Measurements from ENCODE around the gene MBLAC1. TPM values are rescaled to one million over a fixed set of nuclear protein-coding genes. Genes with fewer than 3 reads are reported as not detected.

MBLAC1 gene
- total and polyA plus RNA-seq, 2 of the 4 experiments (the other 2 are of a cell fraction) = 0.72 to 1.4 TPM

DNA sequence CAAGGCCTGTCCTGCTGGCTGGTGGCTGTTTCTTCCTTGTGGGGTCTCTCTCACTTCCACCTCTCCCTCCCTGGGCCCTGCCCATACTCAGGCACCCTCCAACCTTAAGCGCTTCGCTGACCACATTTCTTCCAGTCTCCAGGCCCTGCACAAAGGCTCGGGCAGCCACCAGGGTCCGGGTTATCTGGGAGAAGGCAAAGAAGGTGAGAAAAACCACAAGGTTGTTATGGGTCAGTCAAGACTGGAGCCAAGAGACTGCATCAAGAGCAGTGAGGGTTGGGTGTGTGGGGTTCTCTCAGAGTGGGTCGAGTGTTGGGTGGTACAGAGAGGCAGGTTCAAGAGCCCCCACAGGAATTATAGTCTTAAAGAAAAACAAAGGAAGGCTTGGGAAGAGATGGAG lies 47.8 kb downstream of the MBLAC1 start:
- no peaks in the 10 kb centered on the region for H3K9me3 ChIP-seq (ENCODE audit: control insufficient read depth, insufficient read depth, low read length)
- no peak overlapping the region for H4K91ac ChIP-seq (ENCODE audit: insufficient read depth, low read depth, low read length)
- H3K27ac ChIP-seq (ENCODE audit: insufficient read depth, low read length) = no peak overlapping the region
- DNase-seq = no peak
- no peak overlapping the region for H2BK5ac ChIP-seq (ENCODE audit: low read depth, low read length, poor library complexity, severe bottlenecking)
- ChIA-PET POLR2A (ENCODE audit: unreplicated experiment) (no interaction called here), CTCF (no interaction called here)
- ATAC-seq (ENCODE audit: low read depth) = no peak
- H2BK120ac ChIP-seq (ENCODE audit: low read depth, low read length) = no peak overlapping the region
- H4K8ac ChIP-seq (ENCODE audit: low read depth in 2 of 2, low read length in 2 of 2) = no peak overlapping the region
- H4K20me1 ChIP-seq (ENCODE audit: insufficient read depth, low read length) = no peaks in the 10 kb centered on the region
- H2BK20ac ChIP-seq (ENCODE audit: low read depth, low read length) = no peak overlapping the region
- H4K5ac ChIP-seq (ENCODE audit: low read depth, low read length) = no peak overlapping the region
- no peak overlapping the region for H2BK15ac ChIP-seq (ENCODE audit: low read depth, low read length)
- intact Hi-C loops (cut with micrococcal nuclease) = no loop called here
- no TSS peak for BruUV-seq (replicated peaks)
- no peak overlapping the region for H3K4ac ChIP-seq (ENCODE audit: low read depth, low read length)
- H2AK9ac ChIP-seq (replicated peaks; ENCODE audit: low read depth, low read length, poor library complexity) = no peak overlapping the region
- TF ChIP-seq CEBPB (IDR thresholded peaks at IDR 0.05; ENCODE audit: low read depth, low read length) (no peak), MAFK (IDR thresholded peaks at IDR 0.05; ENCODE audit: low read depth, low read length) (no peak), RFX5 (IDR thresholded peaks at IDR 0.05; ENCODE audit: low read depth, low read length) (no peak), MAZ (IDR thresholded peaks at IDR 0.05; ENCODE audit: borderline replicate concordance, low read depth, low read length) (no peak), RCOR1 (IDR thresholded peaks at IDR 0.05; ENCODE audit: insufficient replicate concordance, low read length) (no peak), RAD21 (IDR thresholded peaks at IDR 0.05; ENCODE audit: low read length) (no peak), POLR2A (IDR thresholded peaks at IDR 0.05; ENCODE audit: low read depth, low read length) (no peak), FOS (IDR thresholded peaks at IDR 0.05; ENCODE audit: low read depth, low read length) (no peak), BHLHE40 (IDR thresholded peaks at IDR 0.05; ENCODE audit: low read depth, low read length) (no peak), SMC3 (IDR thresholded peaks at IDR 0.05; ENCODE audit: low read depth, low read length) (no peak)
- TF ChIP-seq, protein P1, sequence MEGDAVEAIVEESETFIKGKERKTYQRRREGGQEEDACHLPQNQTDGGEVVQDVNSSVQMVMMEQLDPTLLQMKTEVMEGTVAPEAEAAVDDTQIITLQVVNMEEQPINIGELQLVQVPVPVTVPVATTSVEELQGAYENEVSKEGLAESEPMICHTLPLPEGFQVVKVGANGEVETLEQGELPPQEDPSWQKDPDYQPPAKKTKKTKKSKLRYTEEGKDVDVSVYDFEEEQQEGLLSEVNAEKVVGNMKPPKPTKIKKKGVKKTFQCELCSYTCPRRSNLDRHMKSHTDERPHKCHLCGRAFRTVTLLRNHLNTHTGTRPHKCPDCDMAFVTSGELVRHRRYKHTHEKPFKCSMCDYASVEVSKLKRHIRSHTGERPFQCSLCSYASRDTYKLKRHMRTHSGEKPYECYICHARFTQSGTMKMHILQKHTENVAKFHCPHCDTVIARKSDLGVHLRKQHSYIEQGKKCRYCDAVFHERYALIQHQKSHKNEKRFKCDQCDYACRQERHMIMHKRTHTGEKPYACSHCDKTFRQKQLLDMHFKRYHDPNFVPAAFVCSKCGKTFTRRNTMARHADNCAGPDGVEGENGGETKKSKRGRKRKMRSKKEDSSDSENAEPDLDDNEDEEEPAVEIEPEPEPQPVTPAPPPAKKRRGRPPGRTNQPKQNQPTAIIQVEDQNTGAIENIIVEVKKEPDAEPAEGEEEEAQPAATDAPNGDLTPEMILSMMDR (conservative IDR thresholded peaks at IDR 0.05; ENCODE audit: low read depth, low read length) = no peak
- TF ChIP-seq, protein P2, sequence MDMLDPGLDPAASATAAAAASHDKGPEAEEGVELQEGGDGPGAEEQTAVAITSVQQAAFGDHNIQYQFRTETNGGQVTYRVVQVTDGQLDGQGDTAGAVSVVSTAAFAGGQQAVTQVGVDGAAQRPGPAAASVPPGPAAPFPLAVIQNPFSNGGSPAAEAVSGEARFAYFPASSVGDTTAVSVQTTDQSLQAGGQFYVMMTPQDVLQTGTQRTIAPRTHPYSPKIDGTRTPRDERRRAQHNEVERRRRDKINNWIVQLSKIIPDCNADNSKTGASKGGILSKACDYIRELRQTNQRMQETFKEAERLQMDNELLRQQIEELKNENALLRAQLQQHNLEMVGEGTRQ (IDR thresholded peaks at IDR 0.05; ENCODE audit: low read depth, low read length) = no peak
- no peaks in the 10 kb centered on the region for H3K9me1 ChIP-seq (ENCODE audit: insufficient read depth, low read length)
- no peak overlapping the region for H2AK5ac ChIP-seq (ENCODE audit: low read depth, low read length)
- H3K4me2 ChIP-seq (ENCODE audit: low read depth, low read length) = no peak overlapping the region
- H3K4me1 ChIP-seq (ENCODE audit: control insufficient read depth, insufficient read depth, low read length) = peaks cover 5% of the 10 kb centered on the region
- no peak overlapping the region for H3K4me3 ChIP-seq (ENCODE audit: insufficient read depth, low read depth, low read length)
- peaks cover 16 to 22% of the 10 kb centered on the region in 2 experiments for H3K79me1 ChIP-seq (ENCODE audit: low read depth in 1 of 2, low read length in 2 of 2)
- in situ Hi-C loops (cut with MboI; ENCODE audit: low sequenced_read_pairs) = no loop called here
- no peak overlapping the region for H3K14ac ChIP-seq (replicated peaks; ENCODE audit: low read depth, low read length)
- H3K18ac ChIP-seq (ENCODE audit: low read depth, low read length) = no peak overlapping the region
- no peak overlapping the region for H3K9ac ChIP-seq (ENCODE audit: low read depth, low read length)
- dilution Hi-C loops (cut with HindIII; ENCODE audit: low sequenced_read_pairs, unreplicated experiment) = no loop called here
- no peak overlapping the region for H3K56ac ChIP-seq (ENCODE audit: extremely low read depth, insufficient read depth, low read length)
- 83% methylated on average over 1 of the region's 5 CpGs; no CpG with 5 or more reads in 1 of the 2 experiments for WGBS, 2 experiments (ENCODE audit: extremely low coverage in 2 of 2, insufficient read length in 1 of 2)
- H3K23ac ChIP-seq (ENCODE audit: low read depth, low read length) = no peak overlapping the region
- H3K36me3 ChIP-seq (ENCODE audit: control insufficient read depth, insufficient read depth, low read length) = peaks cover 13% of the 10 kb centered on the region
- H2AFZ ChIP-seq (replicated peaks; ENCODE audit: low read length, poor library complexity) = no peak overlapping the region
- no peaks in the 10 kb centered on the region for H3K27me3 ChIP-seq (ENCODE audit: control insufficient read depth, insufficient read depth, low read length)
